Ovary (tissue), 3 donors: Measurements from ENCODE around the gene PLCL1.

ENCODE experiments used
- CTCF ChIP-seq, 3 donors: fragments of 450-650 bp in 2 of 3; fragments of 200-600 bp in 1 of 3; IDR thresholded peaks; one replicate each; pipeline versions ENCODE4 v1.5.1 to v1.8.0; 2016 to 2022; ENCODE audit warnings: antibody characterized with exemption in 3 of 3, mild to moderate bottlenecking in 1 of 3
- POLR2A ChIP-seq: fragments of 450-650 bp; IDR thresholded peaks from one replicate; pipeline ENCODE4 v1.6.1; 2017; ENCODE audit warnings: antibody characterized with exemption, mild to moderate bottlenecking, moderate library complexity
- donor health status: DM: no; HTN: no; CAD: no.

DNA sequence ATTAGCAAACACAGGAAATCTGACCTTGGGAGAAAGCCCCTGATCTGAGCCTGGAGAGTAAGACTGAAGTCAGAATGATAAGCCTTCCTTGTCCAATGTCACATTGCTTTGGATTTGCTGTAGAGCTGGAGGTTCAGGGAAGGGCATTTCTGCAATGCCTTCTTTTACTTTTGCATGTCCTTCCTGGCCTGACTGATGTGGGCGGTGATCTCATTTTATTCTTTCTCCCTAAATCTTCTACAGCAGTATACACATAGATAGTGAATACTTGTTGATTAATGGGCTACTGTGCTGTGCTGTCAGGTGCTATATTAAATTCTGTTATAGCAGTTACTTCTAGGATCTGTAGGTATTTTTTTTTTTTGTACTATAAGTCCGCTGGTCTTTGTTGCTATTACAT is 62.6 kb downstream of the PLCL1 start:
- TF ChIP-seq CTCF (IDR thresholded peaks at IDR 0.05): no peak
- TF ChIP-seq POLR2A: no peak
